ENCODE measurements around the gene SNX17.

SNX17 gene

DNA sequence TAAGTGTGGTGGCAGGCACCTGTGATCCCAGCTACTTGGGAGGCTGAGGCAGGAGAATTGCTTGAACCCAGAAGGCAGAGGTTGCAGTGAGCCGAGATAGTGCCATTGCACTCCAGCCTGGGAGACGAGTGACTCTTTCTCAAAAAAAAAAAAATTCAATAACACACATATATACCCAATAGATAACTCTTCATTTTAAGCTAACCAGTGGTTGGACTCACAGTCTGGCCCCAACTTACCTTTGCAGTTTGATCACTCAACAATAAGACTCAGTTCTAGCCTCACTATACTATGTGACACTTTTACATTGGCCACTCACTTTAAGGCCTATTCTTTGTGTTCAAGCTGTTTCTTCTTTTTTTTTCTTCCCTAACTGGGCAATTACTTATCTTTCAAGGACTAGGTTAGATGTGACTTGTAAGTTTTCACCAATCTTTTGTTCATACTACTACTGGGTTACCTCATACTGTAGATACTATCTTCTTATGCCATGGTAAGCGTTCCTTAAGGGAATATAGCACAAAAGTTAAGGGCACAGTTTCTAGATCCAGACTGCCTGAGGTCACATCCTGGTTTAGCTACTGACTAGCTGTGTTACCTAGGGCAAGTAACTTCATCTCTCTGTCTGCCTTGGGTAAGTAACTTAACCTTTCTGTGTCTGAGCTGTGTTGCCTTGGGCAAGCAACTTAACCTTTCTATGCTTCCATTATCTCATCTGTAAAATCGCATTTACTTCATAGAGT is 7.6 kb upstream of the SNX17 start:
- H3K27ac ChIP-seq = no peak overlapping the region
- H3K27me3 ChIP-seq = no peaks in the 10 kb centered on the region
- H3K36me3 ChIP-seq = peaks cover 60% of the 10 kb centered on the region
- H3K4me1 ChIP-seq = peaks cover 8% of the 10 kb centered on the region
- no peak overlapping the region for H3K9ac ChIP-seq
- H4K20me1 ChIP-seq = peaks cover 12% of the 10 kb centered on the region
- TF ChIP-seq Cebpa-rat (IDR thresholded peaks at IDR 0.05) = no peak
- H3K4me2 ChIP-seq = no peak overlapping the region
- no peak overlapping the region for H3K4me3 ChIP-seq
- H3K9me3 ChIP-seq = no peaks in the 10 kb centered on the region

DNA sequence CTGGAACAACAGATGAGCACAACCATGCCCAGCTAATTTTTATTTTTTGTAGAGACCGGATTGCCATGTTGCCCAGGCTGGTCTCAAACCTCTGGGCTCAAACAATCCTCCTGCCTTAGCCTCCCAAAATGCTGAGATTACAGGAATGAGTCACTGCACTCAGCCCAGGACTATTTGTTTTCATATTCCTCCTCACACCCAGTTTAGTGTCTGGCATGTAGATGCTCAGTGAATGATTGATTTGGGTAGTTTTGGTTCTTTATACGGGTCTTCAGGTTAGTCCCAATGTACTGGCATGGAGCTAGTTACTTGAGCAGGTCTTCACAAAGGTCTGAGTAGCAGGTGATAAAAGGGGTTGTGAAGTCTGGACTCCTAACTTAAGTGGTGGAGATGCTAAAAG is 6.5 kb upstream of the SNX17 start:
- Histone ChIP-seq H4K20me1 (peaks cover 15% of the 10 kb centered on the region), H3K27ac (no peak overlapping the region), H3K4me1 (peaks cover 10% of the 10 kb centered on the region), H3K4me3 (no peak overlapping the region), H3K27me3 (no peaks in the 10 kb centered on the region), H3K9ac (no peak overlapping the region), H3K9me3 (no peaks in the 10 kb centered on the region), H3K36me3 (peaks cover 71% of the 10 kb centered on the region), H3K4me2 (no peak overlapping the region)
- no peak for TF ChIP-seq Cebpa-rat (IDR thresholded peaks at IDR 0.05)

DNA sequence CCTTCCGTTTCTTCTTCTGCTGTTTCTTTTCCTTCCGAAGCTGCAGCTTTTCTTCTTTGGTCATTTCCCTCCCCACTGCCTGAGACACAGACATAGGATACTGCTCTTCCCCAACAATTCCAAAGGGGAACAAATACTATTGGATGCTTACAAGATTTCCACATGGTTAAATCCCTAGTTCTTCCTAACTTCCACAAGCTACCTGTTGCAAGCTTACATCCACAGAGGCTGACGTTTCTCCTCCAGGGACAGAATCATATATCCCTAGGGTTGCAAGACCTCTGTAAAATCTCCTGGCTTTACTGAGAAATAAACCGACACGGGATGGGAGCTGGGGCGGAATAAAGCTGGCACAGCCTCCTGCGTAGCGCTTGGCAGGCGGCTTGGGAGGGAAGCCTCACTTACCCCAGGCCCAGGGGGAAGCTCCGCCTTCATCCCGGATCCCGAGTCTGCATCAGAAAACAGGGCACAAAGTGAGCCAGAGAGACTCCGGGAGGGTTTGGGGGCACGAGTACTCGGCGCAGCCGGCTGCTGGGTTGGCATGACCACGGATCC is 868 bp upstream of the SNX17 start:
- H3K4me2 ChIP-seq = peak overlapping the region; percentile 99
- peak overlapping the region; percentile 97 for H3K4me3 ChIP-seq
- no peaks in the 10 kb centered on the region for H3K27me3 ChIP-seq
- no peak for TF ChIP-seq Cebpa-rat (IDR thresholded peaks at IDR 0.05)
- H3K27ac ChIP-seq = peak overlapping the region; percentile 99
- H3K36me3 ChIP-seq = peaks cover 59% of the 10 kb centered on the region
- peaks cover 37% of the 10 kb centered on the region for H4K20me1 ChIP-seq
- H3K4me1 ChIP-seq = peaks cover 44% of the 10 kb centered on the region
- H3K9me3 ChIP-seq = no peaks in the 10 kb centered on the region
- peak overlapping the region; percentile 98 for H3K9ac ChIP-seq

DNA sequence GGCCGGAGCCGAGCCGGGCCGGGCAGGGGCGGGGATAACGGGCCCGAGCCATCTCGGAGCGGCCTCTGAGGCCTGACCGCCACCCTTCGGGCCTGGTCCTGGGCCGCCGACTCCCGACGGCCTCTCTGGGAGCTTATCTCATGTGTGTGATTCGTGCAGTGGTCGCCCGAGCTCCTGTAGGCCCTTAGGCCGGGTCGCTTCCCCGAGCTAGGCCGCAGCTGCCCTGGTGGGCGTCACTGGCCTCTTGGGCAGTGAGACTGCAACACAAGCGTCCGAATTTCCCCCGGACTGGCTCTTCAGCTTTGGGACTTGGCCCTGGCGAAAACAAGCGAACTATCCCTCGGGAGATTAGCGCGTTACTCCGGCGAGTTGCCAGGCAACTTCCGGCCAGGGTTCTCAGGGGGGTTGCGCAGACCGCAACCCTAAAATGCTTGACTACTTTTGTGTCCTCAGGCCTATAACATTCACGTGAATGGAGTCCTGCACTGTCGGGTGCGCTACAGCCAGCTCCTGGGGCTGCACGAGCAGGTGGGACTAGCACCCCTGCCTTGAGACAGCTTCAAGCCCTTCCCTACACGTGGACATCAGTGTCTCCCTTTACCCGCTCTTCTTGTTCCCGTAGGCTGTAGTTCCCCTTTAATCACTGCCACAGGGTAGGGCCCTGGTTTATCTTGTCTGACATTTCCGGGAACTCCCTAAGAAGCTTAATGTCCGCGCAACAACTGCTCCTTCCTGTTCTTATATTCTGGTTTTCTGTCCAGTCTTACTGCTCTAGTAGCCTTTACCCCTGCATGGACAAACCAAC is 602 bp downstream of the SNX17 start:
- Histone ChIP-seq H3K4me2 (peak overlapping the region; percentile 90), H3K27me3 (no peaks in the 10 kb centered on the region), H3K27ac (peak overlapping the region; percentile 99), H4K20me1 (peaks cover 45% of the 10 kb centered on the region), H3K36me3 (peaks cover 60% of the 10 kb centered on the region), H3K9me3 (no peaks in the 10 kb centered on the region), H3K4me3 (peak overlapping the region; percentile 97), H3K4me1 (peaks cover 44% of the 10 kb centered on the region), H3K9ac (peak overlapping the region; percentile 98)
- TF ChIP-seq Cebpa-rat (IDR thresholded peaks at IDR 0.05) = no peak

DNA sequence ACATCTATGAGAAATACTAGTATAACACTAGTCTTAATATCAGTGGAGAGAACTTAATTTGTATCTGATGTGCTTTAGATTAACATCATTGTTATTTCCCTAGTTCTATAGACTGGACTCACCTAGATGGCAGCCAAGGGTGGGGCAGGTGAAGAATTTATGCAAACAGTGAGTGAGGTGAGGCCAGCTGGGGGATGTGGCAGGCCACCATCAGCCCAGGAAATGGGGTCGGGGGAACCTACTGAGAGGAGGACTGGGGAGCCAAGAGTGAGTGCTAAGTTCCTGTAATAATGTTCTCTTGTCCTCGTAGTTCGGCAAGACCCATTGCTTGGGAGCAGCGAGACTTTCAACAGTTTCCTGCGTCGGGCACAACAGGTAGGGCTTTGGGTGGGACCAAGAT is 2.5 kb downstream of the SNX17 start:
- no peak overlapping the region for H3K27ac ChIP-seq
- no peaks in the 10 kb centered on the region for H3K9me3 ChIP-seq
- H3K4me2 ChIP-seq = peak overlapping the region; percentile 90
- H3K4me3 ChIP-seq = no peak overlapping the region
- peaks cover 46% of the 10 kb centered on the region for H3K4me1 ChIP-seq
- no peak overlapping the region for H3K9ac ChIP-seq
- H4K20me1 ChIP-seq = peaks cover 64% of the 10 kb centered on the region
- H3K36me3 ChIP-seq = peaks cover 60% of the 10 kb centered on the region
- TF ChIP-seq Cebpa-rat (IDR thresholded peaks at IDR 0.05) = no peak
- H3K27me3 ChIP-seq = no peaks in the 10 kb centered on the region

DNA sequence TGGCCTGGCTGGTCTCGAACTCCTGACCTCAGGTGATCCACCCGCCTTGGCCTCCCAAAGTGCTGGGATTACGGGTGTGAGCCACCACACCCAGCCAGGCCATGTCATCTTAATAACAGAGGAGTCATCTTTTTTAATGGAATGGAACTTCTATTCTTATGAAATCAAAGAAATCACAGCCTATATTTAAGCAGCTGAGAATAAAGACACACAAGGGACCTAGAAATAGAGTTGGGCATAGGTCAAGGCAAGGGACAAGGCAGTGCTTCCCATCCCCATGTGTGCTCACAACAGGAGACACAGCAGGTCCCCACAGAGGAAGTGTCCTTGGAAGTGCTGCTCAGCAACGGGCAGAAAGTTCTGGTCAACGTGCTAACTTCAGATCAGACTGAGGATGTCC is 3.2 kb downstream of the SNX17 start:
- Histone ChIP-seq H3K27ac (no peak overlapping the region), H3K4me3 (no peak overlapping the region), H3K9me3 (no peaks in the 10 kb centered on the region), H3K9ac (no peak overlapping the region), H4K20me1 (peaks cover 71% of the 10 kb centered on the region), H3K4me1 (peaks cover 46% of the 10 kb centered on the region), H3K36me3 (peaks cover 60% of the 10 kb centered on the region), H3K4me2 (peak overlapping the region; percentile 90; the same call in 1 of the 2 replicates), H3K27me3 (no peaks in the 10 kb centered on the region)
- TF ChIP-seq Cebpa-rat (IDR thresholded peaks at IDR 0.05) = no peak

DNA sequence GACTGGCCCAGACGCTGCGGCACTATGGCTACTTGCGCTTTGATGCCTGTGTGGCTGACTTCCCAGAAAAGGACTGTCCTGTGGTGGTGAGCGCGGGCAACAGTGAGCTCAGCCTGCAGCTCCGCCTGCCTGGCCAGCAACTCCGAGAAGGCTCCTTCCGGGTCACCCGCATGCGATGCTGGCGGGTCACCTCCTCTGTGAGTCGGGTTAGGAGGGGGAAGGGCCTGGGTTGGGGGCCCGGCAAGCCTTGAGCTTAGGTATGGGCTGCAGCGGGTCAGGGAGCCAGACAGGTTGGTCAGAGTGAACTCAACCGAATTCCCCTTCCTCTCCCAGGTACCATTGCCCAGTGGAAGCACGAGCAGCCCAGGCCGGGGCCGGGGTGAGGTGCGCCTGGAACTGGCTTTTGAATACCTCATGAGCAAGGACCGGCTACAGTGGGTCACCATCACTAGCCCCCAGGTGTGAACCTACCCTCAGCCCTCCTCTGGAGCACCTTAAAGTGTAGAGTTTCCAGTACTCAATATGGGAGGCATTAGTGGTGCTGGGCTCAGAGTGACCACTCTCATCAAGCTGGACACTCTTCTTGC is 5.2 kb downstream of the SNX17 start:
- no peak overlapping the region for H3K4me2 ChIP-seq
- H3K27ac ChIP-seq = no peak overlapping the region
- TF ChIP-seq Cebpa-rat (IDR thresholded peaks at IDR 0.05) = no peak
- no peak overlapping the region for H3K4me3 ChIP-seq
- H3K4me1 ChIP-seq = peaks cover 51% of the 10 kb centered on the region
- H3K27me3 ChIP-seq = no peaks in the 10 kb centered on the region
- peaks cover 71% of the 10 kb centered on the region for H4K20me1 ChIP-seq
- H3K9me3 ChIP-seq = no peaks in the 10 kb centered on the region
- peaks cover 61% of the 10 kb centered on the region for H3K36me3 ChIP-seq
- no peak overlapping the region for H3K9ac ChIP-seq

DNA sequence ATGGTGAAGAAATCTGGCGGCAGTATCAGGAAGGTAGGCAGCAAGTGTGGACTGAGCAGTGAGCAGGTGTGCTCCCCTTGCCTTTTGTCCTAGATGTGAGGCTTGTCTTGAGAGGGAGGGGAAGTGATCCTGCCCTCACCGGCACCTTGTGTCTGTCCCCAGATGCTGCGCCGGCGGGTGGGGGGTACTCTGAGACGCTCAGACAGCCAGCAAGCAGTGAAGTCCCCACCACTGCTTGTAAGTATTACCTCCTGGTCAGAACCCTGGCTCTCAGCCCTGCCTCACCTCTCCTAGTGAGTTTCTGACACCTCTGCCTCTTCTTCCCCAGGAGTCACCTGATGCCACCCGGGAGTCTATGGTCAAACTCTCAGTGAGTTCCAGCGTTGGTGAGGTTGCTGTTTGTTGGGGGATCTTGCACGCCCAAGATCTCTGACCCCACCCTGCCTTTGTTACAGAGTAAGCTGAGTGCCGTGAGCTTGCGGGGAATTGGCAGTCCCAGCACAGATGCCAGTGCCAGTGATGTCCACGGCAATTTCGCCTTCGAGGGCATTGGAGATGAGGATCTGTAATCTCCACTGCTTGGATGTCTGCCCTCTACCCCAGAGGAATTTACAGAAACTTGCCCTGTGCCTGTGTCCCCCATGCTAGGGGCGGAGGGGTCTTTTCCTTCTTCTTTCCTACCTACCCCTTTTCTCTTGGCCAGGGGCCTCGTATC is 5.9 kb downstream of the SNX17 start:
- Histone ChIP-seq H3K27me3 (no peaks in the 10 kb centered on the region), H3K9me3 (no peaks in the 10 kb centered on the region), H3K4me1 (peaks cover 54% of the 10 kb centered on the region), H3K27ac (no peak overlapping the region), H3K4me3 (no peak overlapping the region), H4K20me1 (peaks cover 69% of the 10 kb centered on the region), H3K36me3 (peaks cover 66% of the 10 kb centered on the region), H3K9ac (no peak overlapping the region), H3K4me2 (no peak overlapping the region)
- TF ChIP-seq Cebpa-rat (IDR thresholded peaks at IDR 0.05) = no peak

DNA sequence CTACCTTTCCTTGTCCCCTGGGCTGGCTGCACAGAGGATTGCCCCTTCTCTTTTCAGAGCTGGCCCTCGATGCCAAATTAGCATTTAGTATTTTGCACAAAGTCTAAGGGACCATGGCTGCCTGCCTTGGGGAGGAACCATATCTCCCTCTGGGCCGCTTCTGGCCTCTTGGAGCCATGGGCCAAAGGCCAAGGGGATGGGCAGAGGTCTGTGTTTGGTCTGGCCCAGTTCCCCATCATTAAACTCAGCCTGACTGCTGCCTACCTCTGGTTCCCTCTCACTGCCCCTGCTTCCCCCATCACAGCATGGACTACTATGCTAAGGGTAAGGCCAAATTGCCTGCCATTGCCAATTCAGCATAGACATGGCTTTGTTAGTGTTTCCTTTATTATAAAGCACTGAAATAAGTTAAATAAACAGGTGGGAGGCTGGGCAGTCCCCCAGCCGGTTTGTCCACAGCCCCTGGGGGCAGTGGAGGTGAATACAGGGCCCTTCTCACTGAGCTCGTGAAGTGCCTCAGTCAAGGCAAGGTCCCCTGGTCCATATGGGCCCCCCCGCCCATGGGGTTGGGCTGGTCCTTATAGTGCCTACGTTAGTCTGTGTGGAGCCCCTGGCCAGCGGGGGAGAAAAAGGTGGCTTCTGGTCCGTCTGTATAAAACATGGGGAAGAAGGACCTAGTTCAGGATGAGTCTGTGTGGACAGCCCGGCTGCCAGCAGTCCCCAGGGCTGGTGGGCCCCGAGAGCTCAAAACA is 6.6 kb downstream of the SNX17 start:
- no peak for TF ChIP-seq Cebpa-rat (IDR thresholded peaks at IDR 0.05)
- peaks cover 62% of the 10 kb centered on the region for H4K20me1 ChIP-seq
- no peak overlapping the region for H3K4me2 ChIP-seq
- no peak overlapping the region for H3K27ac ChIP-seq
- no peaks in the 10 kb centered on the region for H3K27me3 ChIP-seq
- peaks cover 46% of the 10 kb centered on the region for H3K4me1 ChIP-seq
- H3K9ac ChIP-seq = no peak overlapping the region
- H3K36me3 ChIP-seq = peaks cover 73% of the 10 kb centered on the region
- no peaks in the 10 kb centered on the region for H3K9me3 ChIP-seq
- no peak overlapping the region for H3K4me3 ChIP-seq

Data from BLaER1 (cell line).